ENCODE measurements around the gene PLCL2. TPM values are rescaled to one million over a fixed set of nuclear protein-coding genes. Genes with fewer than 3 reads are reported as not detected.

Gene PLCL2
- total RNA-seq, 1 donor from 2014 or later = 26.4 TPM

DNA sequence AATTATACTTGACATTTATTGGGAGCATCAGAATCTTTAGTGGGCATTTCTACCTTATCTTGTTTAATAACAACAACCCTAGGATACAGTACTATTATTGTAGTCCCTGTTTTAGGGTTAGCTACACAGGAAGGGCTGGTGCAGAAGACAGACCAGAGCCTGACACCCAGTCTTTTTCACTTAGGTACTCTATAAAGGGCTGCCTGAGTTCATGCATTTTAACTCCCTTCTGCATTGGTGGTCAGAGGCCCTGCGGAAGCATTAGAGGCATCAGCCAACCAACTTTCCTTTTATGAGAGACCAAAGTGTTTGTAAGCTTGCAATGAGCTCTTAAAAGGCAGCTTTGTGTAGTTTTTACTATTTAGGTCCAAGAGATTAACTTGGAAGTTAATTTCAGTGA lies 105.4 kb downstream of the PLCL2 start:
- no peaks in the 10 kb centered on the region for H3K27me3 Mint-ChIP-seq (ENCODE audit: insufficient read depth, low read depth)
- H4K20me1 ChIP-seq (ENCODE audit: low read depth) = no peaks in the 10 kb centered on the region
- no peaks in the 10 kb centered on the region for H3K36me3 ChIP-seq
- peaks cover 36% of the 10 kb centered on the region for H3K79me2 ChIP-seq (ENCODE audit: low read depth)
- H3K4me1 ChIP-seq = peaks cover 29% of the 10 kb centered on the region
- peak overlapping the region; percentile 33 for H3K4me2 ChIP-seq
- H3K36me3 Mint-ChIP-seq = no peaks in the 10 kb centered on the region
- H3K4me3 ChIP-seq = no peak overlapping the region
- no peak overlapping the region for H3K27ac Mint-ChIP-seq
- H3K9ac ChIP-seq = no peak overlapping the region
- no peak for DNase-seq (ENCODE audit: low spot score)
- peaks cover 6% of the 10 kb centered on the region for H3F3A ChIP-seq (ENCODE audit: low read depth)
- no peak overlapping the region for H2AFZ ChIP-seq (replicated peaks)
- TF ChIP-seq CTCF (IDR thresholded peaks at IDR 0.05) (no peak), EZH2 (IDR thresholded peaks at IDR 0.05) (no peak), EZH2phosphoT487 (IDR thresholded peaks at IDR 0.05) (no peak)
- H3K4me1 Mint-ChIP-seq = peaks cover 4% of the 10 kb centered on the region
- H3K27me3 ChIP-seq = no peaks in the 10 kb centered on the region
- H3K9me3 ChIP-seq (ENCODE audit: low read depth) = no peaks in the 10 kb centered on the region
- H3K27ac ChIP-seq = no peak overlapping the region
- H3K9me3 Mint-ChIP-seq = no peaks in the 10 kb centered on the region
- no peak overlapping the region for H3K4me3 Mint-ChIP-seq

GRCh38 chr3:16992198-16992597 lies 107.4 kb downstream of the PLCL2 start:
- Histone ChIP-seq H3F3A (ENCODE audit: low read depth) (peaks cover 7% of the 10 kb centered on the region), H3K4me3 (no peak overlapping the region), H3K27ac (no peak overlapping the region), H3K4me1 (peaks cover 36% of the 10 kb centered on the region), H4K20me1 (ENCODE audit: low read depth) (no peaks in the 10 kb centered on the region), H3K4me2 (no peak overlapping the region), H3K79me2 (ENCODE audit: low read depth) (peaks cover 45% of the 10 kb centered on the region), H3K9me3 (ENCODE audit: low read depth) (no peaks in the 10 kb centered on the region), H3K27me3 (no peaks in the 10 kb centered on the region), H3K9ac (no peak overlapping the region), H3K36me3 (no peaks in the 10 kb centered on the region), H2AFZ (replicated peaks) (no peak overlapping the region)
- no peak for DNase-seq (ENCODE audit: low spot score)
- Mint-ChIP-seq H3K36me3 (no peaks in the 10 kb centered on the region), H3K27me3 (ENCODE audit: insufficient read depth, low read depth) (no peaks in the 10 kb centered on the region), H3K9me3 (no peaks in the 10 kb centered on the region), H3K4me3 (no peak overlapping the region), H3K27ac (no peak overlapping the region), H3K4me1 (peaks cover 4% of the 10 kb centered on the region)
- TF ChIP-seq EZH2phosphoT487 (IDR thresholded peaks at IDR 0.05) (no peak), CTCF (IDR thresholded peaks at IDR 0.05) (no peak), EZH2 (IDR thresholded peaks at IDR 0.05) (no peak)

GRCh38 chr3:16993227-16993626 lies 108.5 kb downstream of the PLCL2 start:
- H3K4me3 Mint-ChIP-seq = no peak overlapping the region
- Histone ChIP-seq H4K20me1 (ENCODE audit: low read depth) (no peaks in the 10 kb centered on the region), H3K36me3 (no peaks in the 10 kb centered on the region), H3K27me3 (no peaks in the 10 kb centered on the region), H3F3A (ENCODE audit: low read depth) (peaks cover 7% of the 10 kb centered on the region), H3K9me3 (ENCODE audit: low read depth) (no peaks in the 10 kb centered on the region), H3K79me2 (ENCODE audit: low read depth) (peaks cover 39% of the 10 kb centered on the region), H3K9ac (no peak overlapping the region), H3K4me1 (peaks cover 36% of the 10 kb centered on the region), H3K4me2 (no peak overlapping the region), H3K27ac (no peak overlapping the region), H2AFZ (replicated peaks) (no peak overlapping the region), H3K4me3 (no peak overlapping the region)
- H3K27me3 Mint-ChIP-seq (ENCODE audit: insufficient read depth, low read depth) = no peaks in the 10 kb centered on the region
- H3K27ac Mint-ChIP-seq = no peak overlapping the region
- no peak for DNase-seq (ENCODE audit: low spot score)
- peaks cover 4% of the 10 kb centered on the region for H3K4me1 Mint-ChIP-seq
- TF ChIP-seq EZH2 (IDR thresholded peaks at IDR 0.05) (no peak), EZH2phosphoT487 (IDR thresholded peaks at IDR 0.05) (no peak), CTCF (IDR thresholded peaks at IDR 0.05) (no peak)
- H3K36me3 Mint-ChIP-seq = no peaks in the 10 kb centered on the region
- H3K9me3 Mint-ChIP-seq = no peaks in the 10 kb centered on the region
